ENCODE data around the gene CA5A.
"Not testable (repeated sequence)": the region's sequence is repeated elsewhere in the genome, so short reads cannot be mapped to it uniquely, and the experiment has no call there.

Gene CA5A

DNA sequence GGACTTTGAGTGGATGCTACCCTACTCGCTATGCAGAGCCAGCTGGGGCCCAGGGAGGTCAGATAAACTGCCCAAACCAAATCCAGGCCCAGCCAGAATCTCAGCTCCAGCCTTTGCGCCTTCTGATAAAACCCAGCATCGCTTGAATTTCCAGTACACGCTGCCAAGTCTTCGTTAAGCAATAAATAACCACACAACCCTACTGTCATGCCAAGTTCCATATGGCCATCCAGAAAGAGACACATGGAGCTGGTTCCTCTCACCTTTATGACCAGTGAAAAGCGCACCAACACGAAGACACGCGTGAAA lies 73.0 kb downstream of the CA5A start:
- not testable (repeated sequence) for DNase-seq

GRCh38 chr16:87862597-87863326 lies 73.6 kb downstream of the CA5A start:
- not testable (repeated sequence) for DNase-seq

GRCh38 chr16:87861300-87862099 lies 74.8 kb downstream of the CA5A start:
- DNase-seq: not testable (repeated sequence)

GRCh38 chr16:87860553-87861299 lies 75.6 kb downstream of the CA5A start:
- DNase-seq: no peak

DNA sequence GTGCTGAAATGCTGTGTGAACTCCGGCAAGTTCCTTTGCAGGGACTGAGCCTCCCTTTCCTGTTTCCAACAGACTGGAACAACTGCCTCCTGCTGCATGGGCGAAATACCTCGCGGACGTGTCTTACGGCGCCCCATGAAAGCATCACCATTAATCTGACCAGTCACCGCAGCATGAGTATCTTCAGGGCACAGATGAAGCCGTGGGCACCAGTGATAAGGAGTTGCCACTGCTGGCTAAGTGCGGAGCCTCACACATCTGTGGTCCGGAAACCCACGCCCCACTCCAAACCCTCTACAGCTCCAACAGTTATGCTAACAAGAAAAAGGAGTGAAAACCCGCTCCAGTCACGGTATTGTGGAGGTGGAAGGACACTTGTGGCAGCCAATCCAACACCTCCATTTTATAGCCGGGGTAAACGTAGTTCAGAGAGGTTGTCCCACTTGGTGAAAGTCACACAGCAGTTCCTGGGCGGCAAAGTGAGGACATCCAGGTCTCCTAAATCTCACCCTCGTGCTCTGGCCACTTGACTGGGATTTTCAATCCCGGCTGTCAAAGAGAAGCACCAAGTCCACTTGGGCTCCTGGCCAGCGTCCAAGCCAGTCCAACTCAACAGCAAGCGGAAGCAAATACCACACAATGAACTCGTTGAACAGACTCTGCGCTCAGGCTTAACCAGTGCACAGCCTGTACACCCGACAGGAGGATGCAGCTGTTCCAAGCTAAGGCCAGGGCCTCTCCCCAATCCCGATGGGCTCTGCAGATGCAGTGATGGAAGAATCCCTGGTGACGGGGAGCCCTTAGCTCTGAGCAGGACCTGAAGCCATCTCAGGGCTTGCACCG lies 78.0 kb downstream of the CA5A start:
- not testable (repeated sequence) for DNase-seq

DNA sequence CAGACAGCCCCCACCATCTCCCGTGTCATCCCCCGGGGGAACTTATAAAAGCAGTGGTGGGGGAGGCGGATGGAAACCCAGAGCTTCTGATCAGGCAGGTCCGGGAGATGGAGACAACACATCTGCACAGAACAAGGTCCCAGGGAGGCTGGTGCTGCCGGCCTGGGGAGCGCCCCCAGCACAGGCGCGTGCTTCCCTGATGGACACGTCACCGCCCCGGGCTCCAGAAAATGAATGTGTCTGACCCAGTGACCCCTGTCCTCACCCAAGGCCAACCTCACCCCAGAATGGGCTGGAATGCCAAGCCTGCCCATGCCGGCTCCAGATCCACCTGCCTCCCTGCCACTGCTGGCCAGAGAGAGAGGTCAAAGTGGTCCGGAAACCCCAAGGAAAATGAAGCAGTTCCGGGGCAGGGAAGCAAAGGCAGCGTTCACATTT lies 79.5 kb downstream of the CA5A start:
- no peak for DNase-seq

GRCh38 chr16:87855852-87856715 lies 80.2 kb downstream of the CA5A start:
- DNase-seq: peak in 1 of 2 experiments; percentile 51

DNA sequence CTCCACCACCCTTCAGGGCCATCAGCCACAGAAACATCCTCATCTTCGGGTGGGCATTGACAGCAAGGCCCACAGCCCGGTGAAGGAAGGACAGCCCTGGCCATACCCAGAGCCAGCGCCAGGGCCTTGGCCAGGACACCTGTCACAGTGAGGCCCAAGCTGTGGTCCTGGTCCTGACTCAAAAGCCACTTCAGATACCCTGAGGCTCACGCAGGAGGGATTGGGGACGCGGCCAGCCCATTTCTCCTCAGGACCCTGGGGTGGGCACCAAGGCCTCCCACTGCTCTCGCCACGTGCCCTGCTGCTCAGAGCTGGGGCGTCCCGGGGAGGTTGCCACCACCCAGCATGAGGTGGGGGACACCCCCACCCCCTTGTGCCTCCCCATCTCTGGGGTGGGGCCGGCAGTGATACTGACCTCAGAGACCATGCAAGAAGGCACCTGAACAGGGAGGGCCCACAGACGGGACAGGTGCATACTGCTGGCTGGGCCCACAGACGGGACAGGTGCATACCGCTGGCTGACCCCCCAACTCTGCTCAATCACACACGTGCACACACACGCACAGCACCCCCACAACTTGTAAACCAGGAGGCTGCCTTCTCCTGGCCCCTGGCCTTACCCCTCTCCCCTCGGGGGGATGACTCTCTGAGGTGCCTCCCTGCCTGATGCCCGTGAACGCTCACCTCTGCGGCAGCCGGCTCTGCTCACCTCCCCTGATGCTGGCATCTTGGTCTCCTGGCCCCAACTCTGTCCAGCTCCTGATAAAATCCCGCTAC lies 81.2 kb downstream of the CA5A start:
- DNase-seq: no peak

GRCh38 chr16:87854053-87854906 lies 82.0 kb downstream of the CA5A start:
- no peak for DNase-seq

- DNase-seq: peak; percentile 92 to 94
Measured at GRCh38 chr16:87853411-87854052, 82.8 kb downstream of the CA5A start.

GRCh38 chr16:87851601-87852000 lies 84.7 kb downstream of the CA5A start:
- DNase-seq: no peak

DNA sequence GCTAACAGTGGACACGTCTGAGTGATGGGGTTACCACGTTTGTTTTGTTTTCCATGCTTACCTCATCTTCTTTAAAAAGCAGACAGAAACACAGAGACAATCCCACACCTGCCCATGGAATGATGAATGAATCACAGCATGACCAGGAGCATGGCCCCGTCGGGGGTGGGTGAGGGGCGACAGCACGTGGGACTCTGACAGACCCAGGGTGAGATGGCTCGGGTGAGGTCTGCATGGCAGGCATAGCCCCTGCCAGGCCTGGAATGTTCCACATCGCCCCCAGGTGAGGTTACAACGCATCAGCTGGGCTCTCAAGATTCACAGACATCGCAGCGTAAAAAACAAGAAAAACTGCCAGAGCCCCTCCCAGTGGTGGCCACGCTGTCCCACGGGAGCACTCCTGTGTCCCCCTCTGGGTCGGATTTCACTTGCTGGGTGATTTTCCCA lies 85.2 kb downstream of the CA5A start:
- no peak for DNase-seq

DNA sequence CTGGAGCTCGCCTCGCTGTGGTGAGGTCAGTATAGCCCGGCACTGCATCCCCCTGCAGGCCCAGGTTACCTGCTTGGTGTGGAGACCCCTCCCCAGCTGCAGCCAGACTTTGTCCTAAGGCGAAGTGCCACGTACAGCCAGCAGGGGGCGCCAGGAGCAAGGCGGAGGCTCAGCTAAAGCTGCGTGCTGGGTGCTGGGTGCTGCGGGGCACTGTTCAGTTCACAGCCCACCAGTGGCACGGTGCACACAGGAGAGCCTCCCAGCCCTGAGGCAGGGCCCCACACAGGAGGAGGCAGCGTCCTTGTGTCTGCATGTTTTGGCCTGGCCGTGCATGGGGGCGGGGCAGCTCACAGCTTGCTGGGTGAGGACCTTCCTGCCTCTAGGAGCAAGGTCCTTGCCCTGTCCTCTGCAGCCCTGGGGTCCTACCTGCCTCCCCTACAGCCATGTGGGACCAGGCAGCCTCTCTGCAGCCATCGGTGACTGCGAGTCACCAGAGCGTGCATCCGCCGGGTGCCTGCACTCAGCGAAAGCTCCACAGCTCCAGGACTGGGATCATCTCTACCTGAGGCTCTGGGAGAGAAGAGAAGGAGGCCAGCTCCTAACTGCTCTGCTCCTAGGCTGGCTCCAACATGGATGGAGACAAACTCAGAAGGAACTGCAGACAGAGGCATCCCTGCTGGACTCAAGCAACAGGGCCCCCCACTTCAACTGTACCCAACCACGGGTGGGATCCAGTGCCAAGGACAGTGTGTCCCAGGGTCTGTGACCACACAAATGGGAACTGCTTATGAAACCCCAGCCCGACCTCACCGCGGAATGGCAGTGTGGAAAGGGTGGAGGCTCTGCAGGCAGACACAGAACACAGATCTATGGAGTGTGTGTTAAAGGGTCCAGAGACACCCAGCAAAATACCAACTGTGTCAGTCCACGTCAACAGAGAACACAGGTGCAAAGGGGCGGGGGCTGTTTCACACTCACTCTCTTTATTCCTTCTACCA lies 86.0 kb downstream of the CA5A start:
- peak; percentile 76 to 81 for DNase-seq

DNA sequence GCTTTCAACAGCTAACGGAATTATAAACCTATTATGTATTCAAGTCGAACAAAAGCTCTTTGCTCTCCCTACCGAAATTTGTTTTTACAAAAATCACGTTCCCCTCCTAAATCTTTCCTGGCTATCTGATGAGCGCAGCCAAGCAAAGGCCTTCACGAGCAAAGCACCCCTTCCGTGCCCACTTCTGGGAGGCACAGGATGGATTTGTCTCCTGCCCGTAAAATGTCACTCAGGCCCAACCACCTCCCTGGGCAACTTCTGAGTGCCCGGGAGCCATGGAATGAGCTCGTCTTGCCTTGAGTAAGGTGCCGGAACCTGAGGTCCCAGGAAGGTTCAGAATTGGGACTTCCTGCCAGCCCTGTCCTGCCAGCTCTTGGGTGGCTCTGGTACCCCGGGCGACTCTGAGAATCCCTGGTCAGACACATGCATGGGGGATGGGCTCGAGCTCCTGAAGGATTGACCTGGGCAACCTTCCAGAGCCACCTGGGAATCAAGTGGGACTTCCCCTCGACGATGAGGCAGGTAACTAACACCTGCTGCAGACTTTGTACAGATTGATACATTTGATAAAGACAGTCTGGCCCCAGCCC lies 86.8 kb downstream of the CA5A start:
- DNase-seq: no peak

DNA sequence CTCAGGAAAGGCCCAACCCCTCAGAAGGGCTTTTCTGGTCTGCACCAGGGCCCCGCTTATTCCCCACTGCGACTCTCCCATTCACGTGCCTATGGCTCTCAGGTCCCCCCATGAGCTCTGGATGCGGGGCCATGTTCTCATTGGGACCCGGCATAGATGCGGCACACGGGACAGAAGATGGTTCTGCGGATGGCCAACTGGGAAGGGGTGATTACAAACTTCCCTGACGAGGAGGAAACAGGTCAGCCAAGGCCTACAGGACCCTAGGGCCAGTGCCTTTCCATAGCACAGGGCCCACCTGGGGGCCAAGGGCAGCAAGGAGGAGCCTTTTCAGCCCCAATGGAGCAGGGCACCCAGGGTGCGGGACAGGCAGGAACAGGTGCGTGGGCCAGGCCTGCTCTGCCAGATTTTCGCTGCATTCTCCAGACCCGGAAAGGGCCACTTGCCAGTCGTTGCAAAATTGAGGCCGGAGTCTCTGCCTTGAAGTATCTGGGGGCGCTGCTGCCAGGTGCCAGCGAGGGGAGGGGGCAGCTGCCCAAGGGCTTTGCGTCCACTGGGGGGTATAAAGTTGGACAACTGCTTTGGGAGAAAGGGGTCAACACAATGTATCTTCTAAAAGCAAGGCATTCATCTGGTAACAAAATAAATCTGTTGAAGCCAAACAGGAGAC lies 87.5 kb downstream of the CA5A start:
- DNase-seq: no peak

DNA sequence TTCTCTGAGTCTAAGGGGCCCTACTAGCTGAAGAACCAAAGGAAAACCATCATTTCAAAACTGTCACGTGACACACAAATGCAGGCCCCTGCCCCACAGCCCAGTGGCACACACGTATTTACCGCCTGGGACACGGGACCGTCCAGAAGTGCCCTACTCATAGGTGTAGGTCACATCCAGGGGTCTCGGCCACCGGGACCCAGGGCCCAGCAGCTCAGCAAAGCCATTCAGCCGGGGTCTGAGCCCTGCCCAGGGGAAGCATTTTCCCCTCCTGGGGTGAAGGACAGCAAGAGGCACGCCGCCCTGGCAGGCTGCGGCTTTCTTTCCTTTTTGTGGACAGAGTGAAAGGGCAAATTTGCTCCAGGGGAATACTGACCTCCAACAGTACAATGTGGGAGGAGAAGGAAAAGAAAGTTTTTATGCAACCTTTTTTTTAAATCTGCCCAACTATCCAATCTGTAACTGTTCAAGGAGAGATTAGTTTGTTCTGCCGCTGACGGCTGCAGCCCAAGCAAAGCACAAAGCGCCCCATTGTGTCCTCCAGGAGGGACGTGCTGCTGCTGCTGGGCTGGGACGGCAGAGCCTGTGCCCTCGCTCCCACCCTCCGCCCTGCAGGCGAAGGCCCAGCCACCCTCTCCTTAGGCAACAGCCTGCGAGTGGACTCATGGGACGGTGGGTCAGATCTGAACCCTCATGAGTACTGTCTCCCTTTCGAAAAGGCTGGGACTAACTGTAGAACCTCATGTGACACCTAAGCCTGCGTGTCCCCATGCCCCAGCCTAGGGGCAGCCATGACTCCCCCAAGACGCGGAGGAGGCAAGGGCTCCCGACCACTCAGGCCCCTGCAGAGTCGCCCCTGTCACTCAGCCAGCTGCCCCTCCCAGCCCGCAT lies 88.3 kb downstream of the CA5A start:
- no peak for DNase-seq
